Right atrium auricular region (tissue), 2 donors: Measurements from ENCODE around the gene TTC7B. TPM values are rescaled to one million over a fixed set of nuclear protein-coding genes. Genes with fewer than 3 reads are reported as not detected.

Source experiments
- DNase-seq: peaks from one replicate; pipeline ENCODE4 v3.0.0-alpha.2; 2019; ENCODE audit warnings: low spot score
- H3K27ac ChIP-seq, 2 donors: fragments of 200-600 bp; sonication (generic); 1 replicate in 1 of 2; 2 replicates in 1 of 2; pipeline ENCODE4 v1.5.1; 2016 to 2019
- H3K27me3 ChIP-seq, 2 donors: fragments of 200-600 bp; sonication (generic); one replicate each; pipeline versions ENCODE4 v1.5.1 to v1.6.0; 2017 to 2019
- H3K36me3 ChIP-seq: fragments of 200-600 bp; sonication (generic); one replicate; pipeline ENCODE4 v1.5.1; 2016
- H3K4me1 ChIP-seq, 2 donors: fragments of 200-600 bp; sonication (generic); one replicate each; pipeline versions ENCODE4 v1.5.1 to v1.6.0; 2017 to 2019
- H3K4me3 ChIP-seq, 2 donors: fragments of 200-600 bp; sonication (generic); 1 replicate in 1 of 2; 2 replicates in 1 of 2; pipeline ENCODE4 v1.5.1; 2017 to 2019; ENCODE audit warnings: mild to moderate bottlenecking in 1 of 2, moderate library complexity in 1 of 2
- H3K9me3 ChIP-seq, 2 donors: fragments of 200-600 bp; sonication (generic); one replicate each; pipeline ENCODE4 v1.5.1; 2019
- total RNA-seq, 2 donors: library from RNA; depleted of rRNA; stranded (reverse); fragments of >200 nt; gene quantifications; one replicate each; pipeline ENCODE4 v1.1.0, GENCODE V29; 2016
- TF ChIP-seq, protein P1 (sequence below), 2 donors: fragments of 200-600 bp; sonication (generic); IDR thresholded peaks; one replicate each; pipeline ENCODE4 v1.5.1; 2019; ENCODE audit warnings: antibody characterized with exemption in 2 of 2

The TTC7B gene
- total RNA-seq, 2 donors from 2014 or later = 45.5 to 57.3 TPM

DNA sequence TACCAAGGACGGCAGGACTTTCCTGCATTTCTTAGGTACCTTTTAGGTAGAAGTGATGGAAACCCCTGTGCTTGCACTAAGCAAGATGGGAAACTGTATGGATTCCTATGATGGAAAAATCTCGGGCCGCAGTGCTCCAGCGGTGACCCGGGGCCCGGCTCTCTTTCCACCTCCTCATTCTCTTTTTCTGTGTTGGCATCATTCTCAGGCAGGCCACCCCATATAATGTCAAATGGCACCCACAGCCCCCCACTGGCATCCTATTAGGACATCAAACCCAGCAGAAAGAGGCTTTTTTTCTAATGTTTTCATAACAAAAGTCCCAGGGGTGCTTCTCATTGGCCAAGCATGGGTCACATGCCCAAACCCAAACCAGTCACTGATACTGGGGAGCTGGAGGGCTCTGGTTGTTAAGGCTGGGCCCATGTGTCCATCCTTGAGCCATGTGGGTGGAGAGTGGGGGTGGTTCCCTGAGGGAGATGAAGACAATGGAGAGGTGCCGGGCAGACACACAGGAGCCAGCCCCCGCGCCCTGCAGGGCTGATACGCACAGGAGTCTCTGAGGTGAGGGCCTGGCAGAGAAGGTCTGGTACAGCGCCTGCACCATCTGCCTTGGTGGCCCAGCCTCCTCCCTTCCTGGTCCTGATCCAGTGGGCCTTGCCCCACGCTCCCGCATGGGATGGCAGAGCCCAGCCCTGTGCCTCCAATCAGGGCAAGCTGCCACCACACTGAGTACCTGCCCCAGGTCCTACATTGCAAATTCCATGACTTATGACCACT is 277.3 kb downstream of the TTC7B start:
- DNase-seq = no peak
- TF ChIP-seq, protein P1, sequence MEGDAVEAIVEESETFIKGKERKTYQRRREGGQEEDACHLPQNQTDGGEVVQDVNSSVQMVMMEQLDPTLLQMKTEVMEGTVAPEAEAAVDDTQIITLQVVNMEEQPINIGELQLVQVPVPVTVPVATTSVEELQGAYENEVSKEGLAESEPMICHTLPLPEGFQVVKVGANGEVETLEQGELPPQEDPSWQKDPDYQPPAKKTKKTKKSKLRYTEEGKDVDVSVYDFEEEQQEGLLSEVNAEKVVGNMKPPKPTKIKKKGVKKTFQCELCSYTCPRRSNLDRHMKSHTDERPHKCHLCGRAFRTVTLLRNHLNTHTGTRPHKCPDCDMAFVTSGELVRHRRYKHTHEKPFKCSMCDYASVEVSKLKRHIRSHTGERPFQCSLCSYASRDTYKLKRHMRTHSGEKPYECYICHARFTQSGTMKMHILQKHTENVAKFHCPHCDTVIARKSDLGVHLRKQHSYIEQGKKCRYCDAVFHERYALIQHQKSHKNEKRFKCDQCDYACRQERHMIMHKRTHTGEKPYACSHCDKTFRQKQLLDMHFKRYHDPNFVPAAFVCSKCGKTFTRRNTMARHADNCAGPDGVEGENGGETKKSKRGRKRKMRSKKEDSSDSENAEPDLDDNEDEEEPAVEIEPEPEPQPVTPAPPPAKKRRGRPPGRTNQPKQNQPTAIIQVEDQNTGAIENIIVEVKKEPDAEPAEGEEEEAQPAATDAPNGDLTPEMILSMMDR (IDR thresholded peaks at IDR 0.05) = no peak

DNA sequence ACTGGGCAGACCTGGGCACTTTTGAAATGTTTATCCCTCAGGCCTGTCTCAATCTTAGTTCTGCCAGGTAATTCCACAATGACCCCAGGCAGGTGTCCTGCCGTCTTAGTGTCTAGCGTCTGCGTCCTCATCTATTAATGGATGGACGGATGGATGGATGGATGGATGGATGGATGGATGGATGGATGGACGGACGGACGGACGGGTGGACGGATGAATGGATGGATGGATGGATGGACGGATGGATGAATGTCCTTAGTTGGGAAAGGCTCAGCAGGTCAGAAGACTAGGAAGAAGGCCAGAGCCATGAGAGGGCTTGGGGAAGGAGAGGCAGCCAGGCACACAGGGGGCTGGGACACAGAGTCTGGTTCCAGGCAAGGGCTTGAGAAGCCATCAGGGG is 278.1 kb downstream of the TTC7B start:
- no peak for DNase-seq
- Histone ChIP-seq H3K4me1 (peaks cover 0 to 42% of the 10 kb centered on the region in 2 donors), H3K27ac (no peak overlapping the region), H3K4me3 (no peak overlapping the region), H3K36me3 (peaks cover 13% of the 10 kb centered on the region), H3K9me3 (no peaks in the 10 kb centered on the region), H3K27me3 (no peaks in the 10 kb centered on the region)
- TF ChIP-seq, protein P1 (IDR thresholded peaks at IDR 0.05) = no peak

More for the DNA sequence above, 277.3 kb downstream of the TTC7B start:
- Histone ChIP-seq H3K9me3 (no peaks in the 10 kb centered on the region), H3K4me1 (peaks cover 0 to 34% of the 10 kb centered on the region in 2 donors), H3K27ac (no peak overlapping the region), H3K27me3 (no peaks in the 10 kb centered on the region), H3K36me3 (peaks cover 13% of the 10 kb centered on the region), H3K4me3 (no peak overlapping the region)

DNA sequence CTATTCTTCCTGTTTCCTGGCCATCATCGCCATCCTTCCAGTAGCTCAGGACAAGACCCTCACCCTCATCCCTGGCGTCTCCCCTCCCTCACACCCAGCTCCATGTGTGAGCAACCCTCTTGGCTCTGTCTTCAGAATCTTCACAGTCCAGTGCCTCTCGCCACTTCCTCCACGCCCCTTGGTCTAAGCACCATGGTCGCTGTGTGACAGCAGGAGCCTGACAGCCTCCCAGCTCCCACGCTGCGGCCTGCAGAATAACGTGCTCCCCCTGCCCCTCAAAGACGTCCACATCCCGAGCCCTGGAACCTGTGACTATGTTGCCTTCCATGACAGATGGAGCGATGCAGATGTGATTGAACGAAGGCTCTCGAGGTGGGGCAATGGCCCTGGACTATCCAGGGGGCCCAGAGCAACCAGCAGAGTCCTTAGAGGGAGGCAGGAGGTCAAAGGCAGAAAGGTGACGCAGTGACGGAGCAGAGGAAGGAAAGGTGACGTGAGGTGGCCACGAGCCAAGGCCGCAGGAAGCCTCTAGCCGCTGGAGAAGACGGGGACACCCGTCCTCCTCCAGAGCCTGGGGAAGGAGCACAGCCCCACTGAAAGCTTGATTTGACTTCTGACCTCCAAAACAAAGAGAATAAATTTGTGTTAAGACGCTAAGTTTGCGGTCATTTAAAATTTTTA is 279.6 kb downstream of the TTC7B start:
- peaks cover 13% of the 10 kb centered on the region for H3K36me3 ChIP-seq
- DNase-seq = no peak
- TF ChIP-seq, protein P1 (IDR thresholded peaks at IDR 0.05) = no peak
- H3K4me1 ChIP-seq = peaks cover 0 to 43% of the 10 kb centered on the region in 2 donors
- no peaks in the 10 kb centered on the region for H3K27me3 ChIP-seq
- no peaks in the 10 kb centered on the region for H3K9me3 ChIP-seq
- peak overlapping the region; percentile 35 to 58 for H3K27ac ChIP-seq
- H3K4me3 ChIP-seq = no peak overlapping the region

DNA sequence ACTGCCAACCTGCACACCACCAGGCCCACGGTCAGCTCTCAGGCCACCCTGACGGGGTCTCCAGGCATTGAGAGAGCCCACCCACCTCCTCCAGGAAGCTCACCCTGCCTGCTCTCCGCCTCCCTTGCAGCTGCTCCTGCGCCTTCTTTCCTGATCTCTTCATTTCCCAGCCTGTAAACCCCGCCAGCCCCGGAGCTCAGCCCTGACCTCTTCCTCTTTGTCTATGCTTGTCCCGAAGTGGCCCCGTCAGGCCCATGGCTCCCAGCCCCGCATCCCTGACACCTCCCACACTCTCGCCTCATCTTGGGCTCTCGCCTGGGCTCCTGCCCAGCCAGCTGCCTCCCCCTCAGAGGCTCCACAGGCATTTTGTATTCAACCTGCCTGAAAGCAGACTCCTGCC is 280.1 kb downstream of the TTC7B start:
- Histone ChIP-seq H3K4me1 (peaks cover 0 to 43% of the 10 kb centered on the region in 2 donors), H3K27ac (peak overlapping the region; percentile 35 to 58)

DNA sequence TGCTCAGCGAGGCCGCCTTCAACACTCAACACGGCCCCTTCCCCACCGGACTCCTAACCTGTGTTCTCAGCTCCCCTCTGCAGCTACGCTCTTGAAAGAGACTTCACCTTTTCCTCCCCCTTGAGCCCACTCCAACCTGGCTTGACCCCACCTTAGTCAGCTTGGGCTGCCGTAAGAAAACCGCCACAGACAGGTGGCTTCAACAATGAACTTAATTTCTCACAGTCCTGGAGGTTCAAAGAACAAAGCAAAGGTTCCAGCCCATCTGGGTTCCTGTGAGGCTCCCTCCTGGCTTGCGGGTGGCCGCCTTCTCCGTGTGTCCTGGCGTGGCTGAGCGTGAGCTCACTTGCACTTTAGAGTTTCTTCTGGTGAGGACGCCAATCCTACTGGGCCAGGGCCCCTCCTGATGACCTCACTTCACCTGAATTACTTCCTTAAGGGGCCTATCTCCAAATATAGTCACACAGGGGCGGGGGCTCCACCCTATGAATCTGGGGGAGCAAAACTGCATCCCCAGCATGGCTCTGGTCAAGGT is 280.6 kb downstream of the TTC7B start:
- DNase-seq = no peak
- no peaks in the 10 kb centered on the region for H3K9me3 ChIP-seq
- H3K27me3 ChIP-seq = no peaks in the 10 kb centered on the region
- peak overlapping the region in 1 of 2 donors; percentile 58 for H3K27ac ChIP-seq
- H3K36me3 ChIP-seq = peaks cover 9% of the 10 kb centered on the region
- TF ChIP-seq, protein P1 (IDR thresholded peaks at IDR 0.05) = no peak
- no peak overlapping the region for H3K4me3 ChIP-seq
- peaks cover 0 to 43% of the 10 kb centered on the region in 2 donors for H3K4me1 ChIP-seq

More for the DNA sequence above, 280.1 kb downstream of the TTC7B start:
- Histone ChIP-seq H3K27me3 (no peaks in the 10 kb centered on the region), H3K9me3 (no peaks in the 10 kb centered on the region), H3K36me3 (peaks cover 10% of the 10 kb centered on the region), H3K4me3 (no peak overlapping the region)
- TF ChIP-seq, protein P1 (IDR thresholded peaks at IDR 0.05) = no peak
- no peak for DNase-seq
